HUES64 (cell line): Measurements from ENCODE around the gene BSN.

Source experiments
- H3K27ac ChIP-seq: 2 replicates; pipeline ENCODE4 v1.7.0; 2013; ENCODE audit warnings: low read depth, low read length, inconsistent platforms
- H3K27me3 ChIP-seq: 2 replicates; pipeline ENCODE4 v1.6.1; 2013; ENCODE audit warnings: mild to moderate bottlenecking, low read length; ENCODE audit not compliant: insufficient read depth
- H3K36me3 ChIP-seq: 2 replicates; pipeline ENCODE4 v1.6.1; 2013; ENCODE audit warnings: mild to moderate bottlenecking, low read length; ENCODE audit not compliant: insufficient read depth
- H3K4me1 ChIP-seq: 2 replicates; pipeline ENCODE4 v1.6.1; 2013; ENCODE audit warnings: mild to moderate bottlenecking, low read length, moderate library complexity; ENCODE audit not compliant: insufficient read depth
- H3K4me3 ChIP-seq: 2 replicates; pipeline ENCODE4 v1.5.1; 2013; ENCODE audit warnings: mild to moderate bottlenecking, low read length, moderate library complexity
- H3K9ac ChIP-seq: 2 replicates; pipeline ENCODE4 v1.6.1; 2013; ENCODE audit warnings: mild to moderate bottlenecking, low read depth, low read length
- H3K9me3 ChIP-seq: 2 replicates; pipeline ENCODE4 v1.6.1; 2013; ENCODE audit warnings: low read depth, low read length; ENCODE audit not compliant: insufficient read depth
- WGBS: fragments of 150-250, 120-280 bp; methylation state at CpG from one replicate; pipeline ENCODE4 v1.1.7; 2013; ENCODE audit warnings: missing lambda C conversion rate; 5-methylcytosine and 5-hydroxymethylcytosine counted together

BSN gene

DNA sequence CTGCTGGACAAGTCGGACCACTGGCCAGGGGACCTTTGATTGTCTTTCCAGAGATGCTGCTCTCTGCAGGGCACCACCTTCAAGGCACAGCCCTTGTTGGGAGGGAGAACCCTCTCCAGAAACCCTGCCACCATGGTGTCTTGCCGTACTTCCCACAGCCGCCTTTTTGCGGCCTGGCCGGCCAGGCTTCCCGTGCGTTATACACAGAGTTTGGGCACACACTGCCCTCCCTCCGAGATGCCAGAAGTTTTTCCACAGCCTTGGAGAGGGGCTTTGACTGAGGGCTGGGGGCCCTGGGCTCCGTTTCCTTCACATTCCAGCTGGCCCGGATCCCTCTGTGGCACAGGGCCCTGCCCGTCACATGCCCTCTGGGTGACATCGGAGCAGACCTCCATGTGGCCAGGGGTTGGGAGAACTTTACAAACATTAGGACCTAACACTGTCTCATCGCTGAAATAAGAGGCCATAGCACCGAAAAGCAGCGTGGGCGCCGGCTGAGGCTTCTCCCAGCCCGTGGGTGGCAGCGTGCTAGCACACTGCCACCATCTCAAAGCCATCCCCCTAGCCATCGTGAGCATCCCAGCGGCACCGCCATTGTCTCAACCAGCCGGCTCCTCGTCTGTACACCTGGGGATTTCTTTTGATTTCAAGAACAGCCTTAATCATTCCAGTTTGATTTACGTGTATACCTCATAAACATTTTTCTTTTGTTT lies 113.6 kb downstream of the BSN start:
- peaks cover 5% of the 10 kb centered on the region; the same call in 1 of the 2 replicates for H3K4me1 ChIP-seq
- H3K36me3 ChIP-seq: no peaks in the 10 kb centered on the region
- WGBS: 93% methylated on average over 25 of the region's 25 CpGs
- no peak overlapping the region for H3K9ac ChIP-seq
- H3K27me3 ChIP-seq: no peaks in the 10 kb centered on the region
- no peaks in the 10 kb centered on the region for H3K9me3 ChIP-seq
- H3K4me3 ChIP-seq: no peak overlapping the region
- no peak overlapping the region for H3K27ac ChIP-seq

DNA sequence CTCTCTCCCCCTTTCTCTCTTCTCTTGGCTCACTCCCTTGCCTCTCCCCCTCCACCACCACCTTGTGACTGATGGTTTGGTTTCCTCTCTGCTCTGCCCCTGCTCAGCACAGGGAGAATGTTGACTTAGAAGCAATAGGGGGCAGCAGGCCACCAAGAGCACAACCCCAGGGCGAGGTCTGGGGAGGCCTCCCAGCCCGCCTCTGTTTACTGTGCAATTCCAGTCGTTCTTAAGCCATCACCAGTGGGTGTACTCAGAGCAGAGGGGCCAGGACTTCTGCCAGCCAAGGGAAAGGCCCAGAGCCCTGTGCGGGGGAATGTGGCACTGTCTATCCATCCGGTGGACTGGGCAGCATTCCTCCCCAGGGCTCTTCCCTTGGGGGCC lies 114.1 kb downstream of the BSN start:
- peaks cover 5% of the 10 kb centered on the region; the same call in 1 of the 2 replicates for H3K4me1 ChIP-seq
- H3K27me3 ChIP-seq: no peaks in the 10 kb centered on the region
- 73% methylated on average over 5 of the region's 5 CpGs for WGBS
- H3K4me3 ChIP-seq: no peak overlapping the region
- no peaks in the 10 kb centered on the region for H3K36me3 ChIP-seq
- H3K9me3 ChIP-seq: no peaks in the 10 kb centered on the region
- H3K9ac ChIP-seq: no peak overlapping the region
- no peak overlapping the region for H3K27ac ChIP-seq

DNA sequence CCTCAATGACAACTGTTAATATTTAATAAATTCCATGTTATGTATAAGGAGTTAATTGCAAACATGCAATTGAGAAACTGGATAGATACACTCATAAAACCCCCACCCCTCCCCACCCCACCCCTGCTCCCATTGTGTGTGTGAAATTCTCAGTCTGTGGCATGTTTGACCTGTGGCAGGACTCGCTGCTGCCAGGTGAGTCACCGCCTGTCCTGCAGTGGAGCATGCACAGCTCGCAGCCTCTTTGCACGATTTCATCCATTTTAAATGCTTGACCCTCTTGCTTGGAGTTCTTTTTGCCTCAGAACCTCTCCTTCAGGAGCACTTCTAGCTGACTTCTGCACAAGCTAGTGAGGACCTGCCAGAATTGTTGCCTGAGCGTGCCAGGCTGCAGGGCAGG lies 114.6 kb downstream of the BSN start:
- no peak overlapping the region for H3K9ac ChIP-seq
- no peaks in the 10 kb centered on the region for H3K9me3 ChIP-seq
- no peak overlapping the region for H3K27ac ChIP-seq
- no peaks in the 10 kb centered on the region for H3K27me3 ChIP-seq
- H3K4me1 ChIP-seq: peaks cover 5% of the 10 kb centered on the region; the same call in 1 of the 2 replicates
- 80% methylated on average over 5 of the region's 5 CpGs for WGBS
- no peak overlapping the region for H3K4me3 ChIP-seq
- H3K36me3 ChIP-seq: no peaks in the 10 kb centered on the region

DNA sequence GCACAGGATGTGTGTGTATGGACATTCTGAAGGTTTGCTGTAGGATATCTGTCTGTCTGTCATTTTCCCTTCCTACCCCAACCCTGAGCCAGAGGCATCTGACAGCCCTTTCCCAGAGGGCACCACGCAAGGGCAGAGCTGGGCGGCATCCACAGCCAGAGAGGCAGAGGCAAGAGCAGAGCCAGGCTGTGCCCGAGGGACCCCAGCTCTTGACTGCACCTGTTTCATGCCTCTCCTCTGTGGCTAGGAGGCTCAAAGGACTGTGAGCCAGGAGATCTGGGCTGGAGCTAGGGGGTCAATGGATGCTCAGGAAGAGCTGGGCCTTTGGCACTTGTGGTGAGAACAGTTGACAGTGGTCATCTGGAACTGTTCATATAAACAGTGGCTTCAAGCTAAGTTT lies 115.1 kb downstream of the BSN start:
- Histone ChIP-seq H3K9ac (no peak overlapping the region), H3K4me3 (no peak overlapping the region), H3K36me3 (no peaks in the 10 kb centered on the region), H3K4me1 (peaks cover 5% of the 10 kb centered on the region; the same call in 1 of the 2 replicates), H3K9me3 (no peaks in the 10 kb centered on the region), H3K27ac (no peak overlapping the region), H3K27me3 (no peaks in the 10 kb centered on the region)
- WGBS: 92% methylated on average over 3 of the region's 3 CpGs

DNA sequence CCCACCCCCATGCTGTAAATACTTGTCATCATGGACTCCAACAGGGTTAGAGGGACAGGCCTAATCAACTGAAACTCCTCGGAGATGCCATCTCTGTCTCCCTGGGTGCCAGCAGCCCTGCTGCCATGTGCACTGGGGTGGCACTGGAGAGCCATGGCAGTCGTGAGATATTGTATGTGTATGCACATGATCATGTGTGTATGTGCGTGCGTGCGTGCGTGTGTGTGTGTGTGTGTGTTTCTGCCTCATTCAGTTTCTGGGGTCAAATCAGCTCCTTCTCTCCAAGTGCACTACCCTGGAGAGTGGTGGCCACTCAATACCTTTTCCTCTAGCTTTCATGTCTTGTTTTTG lies 116.6 kb downstream of the BSN start:
- no peak overlapping the region for H3K27ac ChIP-seq

DNA sequence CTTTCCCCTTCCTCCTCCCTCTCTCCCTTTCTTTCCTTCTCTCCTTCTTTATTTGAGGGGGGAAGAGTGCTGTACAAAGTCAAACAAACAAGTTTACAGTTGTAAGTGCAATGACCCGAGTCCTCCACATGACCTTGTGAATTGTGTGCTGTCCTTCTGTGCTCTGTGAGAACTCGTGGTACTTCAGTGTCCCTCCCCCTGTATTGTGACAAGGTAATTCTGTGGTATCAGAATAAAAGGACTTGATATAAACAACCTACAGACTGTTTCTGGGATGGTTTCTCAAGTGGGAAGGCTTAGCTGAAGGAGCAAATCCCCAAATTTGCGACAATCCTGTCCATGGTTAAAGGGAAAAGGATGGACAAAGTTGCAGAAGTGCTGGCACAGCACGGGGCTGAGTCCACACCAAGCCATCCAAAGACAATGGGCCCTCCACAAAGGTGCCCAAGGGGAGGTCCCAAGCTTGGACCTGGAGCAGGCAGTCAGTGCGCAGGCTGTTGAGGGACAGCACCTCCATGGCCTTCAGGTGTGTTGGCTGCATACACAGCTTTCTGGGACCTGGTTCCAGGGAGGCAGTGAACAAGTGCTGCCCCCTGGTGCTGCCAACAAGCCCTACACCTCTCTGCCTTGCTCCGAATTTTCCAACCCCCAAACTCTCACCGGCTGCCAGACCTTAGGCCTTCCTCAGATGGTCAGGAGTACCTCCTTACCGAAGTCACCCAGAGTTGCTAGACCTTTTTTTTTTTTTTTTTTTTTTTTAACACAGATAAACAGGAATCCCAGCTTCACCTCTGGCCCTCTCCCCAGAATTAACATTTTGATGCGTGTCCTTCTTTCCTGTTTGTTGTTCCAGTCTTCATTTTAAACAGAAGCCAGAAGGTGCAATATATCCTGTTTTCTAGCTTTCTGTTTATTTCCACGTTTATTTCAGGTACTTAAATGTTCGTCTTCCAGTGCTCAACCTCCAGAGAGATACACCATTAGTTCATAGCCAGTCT lies 117.3 kb downstream of the BSN start:
- Histone ChIP-seq H3K9me3 (no peaks in the 10 kb centered on the region), H3K36me3 (peaks cover 13% of the 10 kb centered on the region), H3K27ac (no peak overlapping the region), H3K9ac (no peak overlapping the region), H3K27me3 (no peaks in the 10 kb centered on the region), H3K4me1 (peaks cover 5% of the 10 kb centered on the region; the same call in 1 of the 2 replicates), H3K4me3 (no peak overlapping the region)
- 51% methylated on average over 11 of the region's 11 CpGs for WGBS

More for the DNA sequence above, 116.6 kb downstream of the BSN start:
- no peaks in the 10 kb centered on the region for H3K27me3 ChIP-seq
- H3K9me3 ChIP-seq: no peaks in the 10 kb centered on the region
- WGBS: 61% methylated on average over 6 of the region's 6 CpGs
- H3K4me3 ChIP-seq: no peak overlapping the region
- H3K9ac ChIP-seq: no peak overlapping the region
- H3K36me3 ChIP-seq: peaks cover 6% of the 10 kb centered on the region
- peaks cover 5% of the 10 kb centered on the region; the same call in 1 of the 2 replicates for H3K4me1 ChIP-seq

DNA sequence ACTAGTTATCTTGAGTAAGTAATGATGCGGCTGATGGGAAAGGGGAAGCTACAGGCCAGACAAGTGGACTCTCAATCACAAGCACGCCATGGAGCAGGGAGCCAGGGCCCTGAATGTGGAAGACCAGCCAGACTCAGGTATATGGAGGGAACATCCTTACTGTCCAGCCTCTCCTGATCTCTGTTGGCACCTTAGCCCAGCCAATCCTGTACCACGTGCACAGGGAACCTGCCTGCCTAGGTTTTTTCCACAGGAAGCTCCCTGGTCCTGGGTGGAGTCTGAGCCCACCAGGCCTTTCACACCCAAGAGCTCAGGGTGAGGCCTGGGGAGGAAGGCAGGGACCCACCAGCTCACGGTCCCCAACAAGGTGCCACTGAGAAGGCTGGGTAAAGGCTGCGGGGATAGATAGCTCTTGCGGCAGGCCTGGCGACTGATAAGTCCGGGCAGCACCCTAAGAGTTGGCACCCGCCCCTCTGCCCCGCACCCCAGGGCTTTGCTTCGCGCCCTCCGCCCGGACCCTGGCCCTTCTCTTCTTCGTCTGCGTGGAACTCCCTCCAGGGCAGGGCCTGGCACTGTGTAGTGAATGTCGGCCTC lies 118.9 kb downstream of the BSN start:
- H3K27ac ChIP-seq: peak overlapping the region; percentile 97
- H3K36me3 ChIP-seq: peaks cover 29% of the 10 kb centered on the region
- no peaks in the 10 kb centered on the region for H3K27me3 ChIP-seq
- peak overlapping the region; percentile 89 for H3K4me3 ChIP-seq
- peaks cover 5% of the 10 kb centered on the region; the same call in 1 of the 2 replicates for H3K4me1 ChIP-seq
- 16% methylated on average over 17 of the region's 17 CpGs for WGBS
- H3K9ac ChIP-seq: peak overlapping the region; percentile 81
- no peaks in the 10 kb centered on the region for H3K9me3 ChIP-seq

DNA sequence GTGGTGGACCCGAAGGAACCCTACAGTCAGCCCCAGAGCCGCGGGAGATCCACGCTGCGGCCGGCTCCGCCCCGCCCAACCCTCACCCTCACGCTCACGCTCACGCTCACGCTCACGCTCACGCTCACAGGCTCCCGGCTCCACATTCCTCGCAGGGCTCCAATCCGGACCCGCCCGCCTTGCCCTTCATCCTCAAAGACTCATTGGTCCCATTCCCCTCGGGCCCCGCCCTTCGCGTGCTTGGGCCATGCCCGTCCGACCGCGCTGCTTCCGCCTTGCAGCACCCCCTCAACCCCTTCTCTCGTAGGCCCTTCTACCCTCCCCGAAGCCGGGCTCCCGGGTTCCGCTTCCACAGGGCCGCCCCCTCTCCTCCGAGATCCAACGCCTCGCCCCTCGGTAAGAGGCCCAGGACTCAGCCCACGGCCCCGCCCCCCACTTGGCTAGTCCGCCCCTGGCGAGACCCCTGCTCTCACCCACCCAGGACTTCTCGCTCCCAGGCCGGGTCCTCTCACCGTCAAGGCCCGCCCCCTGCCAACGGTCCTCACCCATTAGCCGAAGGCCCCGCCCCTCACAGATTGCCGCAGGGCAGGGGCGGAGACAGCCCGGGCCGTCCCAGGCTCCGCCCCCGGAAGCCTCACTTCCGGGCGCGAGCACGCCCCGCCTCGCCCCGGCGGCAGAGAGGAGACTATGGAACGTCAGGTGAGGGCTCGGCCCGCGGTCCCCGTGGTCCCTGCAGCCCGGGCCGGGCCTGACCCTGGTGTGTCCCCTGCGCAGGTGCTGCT lies 119.6 kb downstream of the BSN start, which contains the start of gene APEH:
APEH (plus strand) TSS at position 637 of the 782 bp plus-strand sequence; CDS start at position 688, 51 bp downstream.
- Histone ChIP-seq H3K4me1 (0 out of 2 replicates have a peak, but pooled peaks cover 2% of the 10 kb centered on the region), H3K36me3 (peaks cover 36% of the 10 kb centered on the region), H3K27me3 (no peaks in the 10 kb centered on the region), H3K27ac (peak within 1 kb of the TSS; percentile 97), H3K9ac (peak within 1 kb of the TSS; percentile 81), H3K4me3 (peak within 1 kb of the TSS; percentile 89), H3K9me3 (no peaks in the 10 kb centered on the region)
- WGBS: under 1% methylated on average over 70 of the region's 71 CpGs

DNA sequence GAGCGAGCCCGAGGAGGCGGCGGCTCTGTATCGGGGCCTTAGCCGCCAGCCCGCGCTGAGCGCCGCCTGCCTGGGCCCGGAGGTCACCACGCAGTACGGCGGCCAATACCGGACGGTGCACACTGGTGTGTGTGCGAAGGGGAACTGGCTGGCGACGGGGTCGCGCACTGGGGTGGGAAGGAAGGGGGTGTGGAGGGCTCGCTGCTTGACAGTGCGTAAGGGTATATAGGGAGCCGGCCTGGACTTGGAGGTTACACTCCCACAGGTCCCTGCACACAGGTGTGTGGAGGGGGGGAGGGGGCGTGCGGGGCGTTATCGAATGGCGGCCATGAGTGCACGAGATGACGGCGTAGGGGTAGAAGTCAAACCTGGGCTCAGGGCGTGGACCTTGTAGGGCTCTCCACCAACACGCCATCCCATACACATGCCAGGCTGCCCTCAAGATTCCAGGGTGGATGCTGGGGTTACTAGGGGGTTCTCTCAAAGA lies 120.3 kb downstream of the BSN start:
- peak overlapping the region; percentile 97 for H3K27ac ChIP-seq
- H3K9me3 ChIP-seq: no peaks in the 10 kb centered on the region
- WGBS: 3% methylated on average over 32 of the region's 34 CpGs
- H3K27me3 ChIP-seq: no peaks in the 10 kb centered on the region
- peak overlapping the region; percentile 81 for H3K9ac ChIP-seq
- peak overlapping the region; percentile 89 for H3K4me3 ChIP-seq
- H3K4me1 ChIP-seq: 0 out of 2 replicates have a peak, but pooled peaks cover 2% of the 10 kb centered on the region
- H3K36me3 ChIP-seq: peaks cover 42% of the 10 kb centered on the region

DNA sequence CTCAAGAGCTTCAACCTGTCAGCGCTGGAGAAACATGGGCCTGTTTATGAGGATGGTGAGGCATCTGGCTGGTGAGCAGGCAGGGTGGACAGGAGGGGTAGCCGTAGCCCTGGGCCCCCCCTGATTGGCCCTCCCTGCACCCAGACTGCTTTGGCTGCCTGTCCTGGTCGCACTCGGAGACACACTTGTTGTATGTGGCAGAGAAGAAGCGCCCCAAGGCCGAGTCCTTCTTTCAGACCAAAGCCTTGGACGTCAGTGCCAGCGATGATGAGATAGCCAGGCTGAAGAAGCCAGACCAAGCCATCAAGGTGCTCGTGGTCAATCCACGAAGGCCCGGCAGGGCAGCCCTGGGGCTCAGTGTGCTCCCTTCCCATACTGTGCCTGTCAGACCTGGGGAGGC lies 121.6 kb downstream of the BSN start:
- H3K4me1 ChIP-seq: 0 out of 2 replicates have a peak, but pooled peaks cover 2% of the 10 kb centered on the region
- no peak overlapping the region for H3K27ac ChIP-seq
- no peaks in the 10 kb centered on the region for H3K27me3 ChIP-seq
- H3K9ac ChIP-seq: no peak overlapping the region
- H3K4me3 ChIP-seq: no peak overlapping the region
- H3K36me3 ChIP-seq: peaks cover 56% of the 10 kb centered on the region
- no peaks in the 10 kb centered on the region for H3K9me3 ChIP-seq
- 94% methylated on average over 11 of the region's 11 CpGs for WGBS
